Kidney glomerular epithelial cell (primary cell): ENCODE results near the gene KAT2A.

Experiments used
- DNase-seq: peaks from one replicate; lab custom pipeline; 2025; lab: John Stamatoyannopoulos, UW

The KAT2A gene

DNA sequence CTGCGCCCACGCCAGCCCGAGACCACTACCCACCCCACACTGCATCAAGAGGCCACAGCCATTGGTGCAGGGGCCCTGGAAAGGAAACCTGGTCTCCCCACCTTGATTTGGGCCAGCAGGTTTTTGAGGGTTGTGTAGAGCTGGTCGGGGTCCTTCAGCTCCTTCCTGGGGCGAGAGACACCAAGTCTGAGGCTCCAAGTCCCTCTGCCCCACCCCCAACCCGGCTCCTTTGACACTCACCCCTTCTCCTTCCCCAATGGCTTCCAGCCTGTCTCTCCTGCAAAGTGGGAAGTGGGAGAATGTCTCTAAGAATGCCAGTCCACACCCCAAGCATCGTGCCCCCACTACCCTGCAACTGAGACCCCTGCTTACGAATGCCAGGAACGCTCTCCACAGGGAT is 7.0 kb downstream of the KAT2A start:
- DNase-seq, result no peak

DNA sequence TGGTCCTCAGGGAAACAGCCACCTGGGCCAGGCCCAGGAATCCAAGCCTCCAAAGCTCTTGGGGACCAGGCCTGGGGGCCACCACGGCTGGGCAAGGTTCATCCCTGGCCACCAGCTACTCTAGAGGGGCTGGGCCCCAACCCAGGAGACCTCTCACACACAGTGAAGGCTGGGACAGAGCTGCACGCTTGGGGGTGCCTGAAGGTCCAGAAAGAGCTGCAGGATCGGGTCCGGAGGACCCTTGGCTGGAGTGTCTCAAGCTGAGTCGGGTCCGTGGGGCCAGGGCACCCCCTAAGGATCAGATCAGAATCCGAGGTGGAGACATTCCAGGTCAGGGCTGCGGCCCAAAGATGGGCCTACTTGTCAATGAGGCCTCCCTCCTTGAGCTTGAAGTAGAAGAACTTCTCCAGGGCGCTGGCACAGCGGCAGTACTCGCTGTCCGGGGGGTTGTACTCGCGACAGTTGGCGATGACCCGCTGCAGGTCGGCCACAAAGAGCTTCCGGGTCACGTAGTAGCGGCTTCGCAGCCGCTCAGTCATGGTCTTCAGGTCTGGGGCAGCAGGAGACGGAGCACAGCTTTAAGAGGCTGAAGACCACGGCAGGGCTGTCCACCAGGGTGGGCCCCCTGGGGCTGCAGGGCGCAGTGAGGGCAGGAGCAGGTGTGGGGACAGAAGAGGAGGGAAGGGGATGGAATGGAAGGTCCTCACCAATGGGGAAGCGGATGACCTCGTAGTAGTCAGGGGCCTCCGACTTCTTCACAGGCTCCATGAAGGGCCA is 7.7 kb downstream of the KAT2A start:
- DNase-seq, result no peak

DNA sequence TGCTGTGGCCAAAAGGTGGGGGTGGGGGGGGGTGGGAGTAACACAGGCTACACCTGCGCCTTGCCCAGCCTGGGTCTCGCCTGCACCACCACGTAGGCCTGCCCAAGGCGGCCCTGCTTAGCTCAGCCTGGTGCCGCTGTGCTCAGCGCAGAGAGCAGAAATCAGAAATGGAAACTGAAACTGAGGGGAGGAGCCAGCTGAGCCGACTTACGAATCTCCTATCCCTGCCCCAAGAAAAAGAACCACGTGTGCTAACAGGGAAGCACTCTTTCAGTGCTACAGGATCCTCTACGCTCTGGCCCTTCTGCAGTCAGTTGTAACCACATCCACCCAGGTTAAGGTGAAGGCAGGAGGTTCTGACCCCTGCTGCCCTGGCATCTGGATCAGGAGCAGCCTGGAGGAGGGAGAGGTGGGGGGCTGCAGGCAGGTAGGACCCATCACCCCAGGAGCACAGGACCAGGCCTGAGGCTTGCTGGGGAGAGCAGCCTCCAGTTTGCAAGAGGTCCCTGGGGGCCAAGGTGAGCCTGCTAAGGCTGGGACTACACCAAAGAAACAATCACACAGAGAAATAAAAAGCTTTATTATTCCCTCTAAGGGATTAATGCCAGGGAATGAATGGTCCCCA is 8.5 kb downstream of the KAT2A start, which contains the start of gene DHX58:
Gene DHX58 (minus strand): TSS at position 163 of the 625 bp plus-strand sequence. CDS start 822 bp downstream, outside the sequence.
- peak; percentile 78 for DNase-seq

DNA sequence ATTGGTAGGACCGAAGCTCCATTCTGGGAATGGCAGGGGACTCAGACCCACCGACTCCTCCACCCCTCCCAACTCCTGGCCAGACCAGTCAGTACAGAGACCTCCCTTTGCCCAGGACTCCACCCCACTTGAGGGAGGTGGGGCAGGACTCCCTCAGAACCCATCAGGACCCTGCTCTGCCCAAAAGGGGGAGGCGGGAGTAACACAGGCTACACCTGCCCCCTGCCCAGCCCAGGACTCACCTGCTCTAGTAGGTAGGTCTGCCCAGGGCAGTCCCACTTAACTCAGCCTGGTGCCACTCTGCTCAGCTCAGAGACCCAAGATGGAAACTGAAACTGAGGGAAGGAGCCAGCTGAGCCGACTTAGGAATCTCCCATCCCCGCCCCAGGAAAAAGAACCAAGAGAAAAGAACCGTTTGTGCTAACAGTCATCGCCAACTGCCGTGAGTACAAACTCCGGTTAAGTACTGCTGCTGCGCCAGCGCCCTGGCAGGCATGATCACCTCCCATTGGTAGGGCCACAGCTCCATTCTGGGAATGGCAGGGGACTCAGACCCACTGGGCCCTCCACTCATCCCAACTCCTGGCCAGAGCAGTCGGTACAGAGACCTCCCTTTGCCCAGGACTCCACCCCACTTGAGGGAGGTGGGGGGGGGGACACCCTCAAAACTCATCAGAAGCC is 9.2 kb downstream of the KAT2A start:
- peak; percentile 36 for DNase-seq

DNA sequence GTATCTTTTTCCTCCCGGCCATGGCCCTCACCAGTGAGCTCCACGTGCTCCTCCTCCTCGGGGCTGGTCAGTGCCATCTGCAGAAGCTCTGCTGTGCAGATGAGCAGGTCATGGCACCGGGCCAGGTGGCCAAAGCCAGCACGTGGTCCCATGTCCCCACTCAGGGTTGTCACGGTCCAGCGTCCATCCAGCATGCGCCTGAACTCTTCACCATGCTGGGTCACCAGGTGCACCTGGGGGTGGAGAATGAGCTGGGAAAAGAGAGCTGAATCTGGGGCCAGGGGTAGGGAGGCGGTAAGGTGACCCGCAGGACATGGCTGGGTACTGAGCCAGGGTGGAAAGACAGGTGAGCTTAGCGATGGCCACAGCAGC is 9.9 kb downstream of the KAT2A start:
- no peak for DNase-seq

DNA sequence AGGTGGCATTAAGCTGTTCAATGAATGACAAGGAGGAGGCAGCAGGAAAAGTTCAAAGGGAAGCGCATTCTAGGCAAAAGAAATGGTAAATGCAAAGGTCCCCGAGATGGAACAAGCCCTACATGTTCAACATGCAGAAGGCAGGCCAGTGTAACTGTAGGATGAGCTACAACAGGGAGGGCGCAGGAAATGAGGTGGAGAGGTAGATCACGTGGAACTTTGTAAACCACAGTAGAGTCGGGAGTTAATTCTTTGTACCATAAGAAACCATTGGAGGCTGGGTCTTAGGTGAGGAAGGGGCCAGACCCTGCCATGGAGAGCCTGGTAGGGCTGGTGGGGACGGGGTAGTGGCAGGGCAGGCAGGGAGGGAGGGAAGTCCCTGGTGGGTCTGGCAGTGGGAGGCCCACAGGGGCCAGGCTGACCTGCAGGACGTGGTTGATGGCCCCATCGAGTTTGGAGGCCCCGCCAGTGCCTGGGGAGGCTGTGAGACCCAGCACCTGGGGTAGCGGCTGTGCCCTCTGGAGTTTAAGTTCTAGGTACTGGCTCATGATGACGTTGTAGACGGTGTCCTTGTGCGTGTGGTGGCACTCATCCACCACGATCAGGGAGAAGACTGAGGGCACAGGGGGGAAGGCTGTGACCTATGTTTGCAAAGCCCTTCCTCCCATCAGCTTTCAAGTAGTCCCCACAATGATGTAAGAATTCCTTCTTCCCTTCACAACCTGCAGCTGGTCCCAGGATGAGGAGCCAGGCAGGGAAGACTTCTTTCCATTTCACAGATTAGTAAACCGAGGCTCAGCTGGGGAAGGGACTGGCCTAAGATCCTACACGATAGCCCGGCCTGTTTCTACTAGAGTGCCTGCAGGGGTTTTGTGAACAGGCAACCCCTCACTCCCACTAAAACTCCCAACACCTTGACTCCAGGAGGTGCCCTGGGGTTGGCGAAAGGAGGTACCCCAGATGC is 10.6 kb downstream of the KAT2A start:
- DNase-seq, result no peak

DNA sequence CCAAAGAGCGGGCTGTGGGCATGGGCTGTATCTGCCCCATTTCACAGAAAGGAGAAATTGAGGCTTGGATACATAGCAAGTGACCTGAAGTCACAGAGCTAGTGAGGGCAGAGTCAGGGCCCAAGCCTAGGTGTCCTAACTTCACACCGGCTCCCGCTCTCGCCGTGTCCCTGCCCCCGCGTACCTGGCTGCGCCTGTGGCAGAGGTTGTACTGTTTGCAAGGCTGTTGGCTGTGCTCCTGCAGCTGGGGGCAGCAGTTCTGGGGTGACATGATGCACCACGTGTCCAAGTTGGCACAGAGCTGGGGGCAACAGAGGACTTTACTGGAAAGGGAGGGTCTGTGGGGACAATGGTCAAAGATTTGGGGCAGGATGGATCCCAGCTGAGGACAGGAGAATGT is 12.1 kb downstream of the KAT2A start:
- DNase-seq, result no peak

DNA sequence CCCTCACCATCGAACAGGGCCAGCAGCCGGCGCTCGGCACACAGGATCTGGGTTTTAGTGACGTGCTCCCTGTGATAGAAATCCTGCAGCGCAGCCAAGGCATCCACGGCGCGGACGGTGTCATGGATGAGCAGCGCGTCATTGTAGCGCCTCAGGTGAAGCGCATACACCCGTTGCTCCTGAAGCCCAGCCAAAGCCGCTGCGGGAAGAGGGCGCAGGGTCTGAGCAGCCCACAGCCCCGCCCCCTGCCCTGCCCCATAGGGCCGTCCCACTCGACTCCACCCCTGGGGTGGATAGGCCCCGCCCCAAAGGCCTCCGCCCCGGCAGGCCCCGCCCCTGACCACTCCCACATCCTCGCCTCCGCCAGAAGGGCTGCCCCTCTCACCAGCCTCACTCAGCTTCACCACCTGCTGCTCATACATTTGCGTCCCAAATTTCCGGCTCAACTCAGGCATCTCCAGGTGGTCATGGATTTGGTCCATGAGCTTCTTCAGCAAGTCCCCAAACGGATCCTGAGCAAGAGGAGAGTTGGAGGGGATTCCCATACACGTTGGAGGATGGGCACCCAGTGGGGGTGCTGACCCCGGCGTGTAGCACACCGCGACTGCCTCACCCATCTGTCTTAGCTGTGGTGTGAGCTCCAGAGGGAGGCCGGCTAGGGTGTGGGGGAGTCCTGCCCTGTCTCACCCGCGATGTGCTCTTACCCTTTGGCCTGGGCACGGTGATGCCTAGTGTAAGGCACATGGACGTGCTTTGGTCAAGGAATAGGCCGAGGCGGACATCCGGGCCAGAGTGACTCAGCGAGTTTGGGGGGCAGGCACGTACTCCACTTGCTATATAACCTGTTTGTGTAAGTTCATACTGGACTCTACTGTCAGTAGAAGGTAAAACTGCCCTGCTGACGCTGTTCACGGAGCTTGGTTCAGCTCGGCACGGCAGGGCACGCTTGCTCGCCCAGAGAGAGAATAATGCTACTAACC is 13.3 kb downstream of the KAT2A start:
- peak; percentile 62 for DNase-seq

DNA sequence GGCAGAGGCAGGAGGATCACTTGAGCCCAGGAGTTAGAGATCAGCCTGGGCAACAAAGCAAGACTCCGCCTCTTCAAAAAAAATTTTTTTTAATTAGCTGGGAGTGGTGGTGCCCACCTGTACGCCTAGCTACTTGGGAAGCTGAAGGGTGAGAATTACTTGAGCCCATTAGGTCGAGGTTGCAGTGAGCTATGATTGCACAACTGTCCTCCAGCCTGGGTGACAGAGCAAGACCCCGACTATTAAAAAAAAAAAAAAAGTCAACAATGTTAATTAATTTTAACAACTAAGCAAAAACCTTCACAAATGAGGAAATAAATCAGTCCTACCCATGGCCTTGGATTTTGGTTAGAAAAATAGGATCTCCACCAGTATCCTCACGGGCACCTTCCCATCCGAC is 14.0 kb downstream of the KAT2A start:
- DNase-seq, result no peak

DNA sequence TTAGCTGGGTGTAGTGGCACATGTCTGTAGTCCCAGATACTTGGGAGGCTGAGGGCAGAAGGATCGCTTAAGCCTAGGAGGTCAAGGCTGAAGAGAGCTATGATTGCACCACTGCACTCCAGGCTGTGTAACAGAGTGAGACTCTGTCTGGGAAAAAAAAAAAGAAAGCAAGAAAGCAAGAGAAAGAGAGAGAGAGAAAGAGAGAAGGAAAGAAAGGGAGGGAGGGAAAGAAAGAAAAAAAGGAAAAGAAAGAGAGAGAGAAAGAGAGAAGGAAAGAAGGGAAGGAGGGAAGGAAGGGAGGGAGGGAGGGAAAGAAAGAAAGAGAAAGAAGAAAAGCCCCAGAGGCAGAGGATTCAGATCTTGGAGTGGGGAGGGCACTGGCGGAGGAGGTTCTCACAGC is 15.2 kb downstream of the KAT2A start:
- no peak for DNase-seq

DNA sequence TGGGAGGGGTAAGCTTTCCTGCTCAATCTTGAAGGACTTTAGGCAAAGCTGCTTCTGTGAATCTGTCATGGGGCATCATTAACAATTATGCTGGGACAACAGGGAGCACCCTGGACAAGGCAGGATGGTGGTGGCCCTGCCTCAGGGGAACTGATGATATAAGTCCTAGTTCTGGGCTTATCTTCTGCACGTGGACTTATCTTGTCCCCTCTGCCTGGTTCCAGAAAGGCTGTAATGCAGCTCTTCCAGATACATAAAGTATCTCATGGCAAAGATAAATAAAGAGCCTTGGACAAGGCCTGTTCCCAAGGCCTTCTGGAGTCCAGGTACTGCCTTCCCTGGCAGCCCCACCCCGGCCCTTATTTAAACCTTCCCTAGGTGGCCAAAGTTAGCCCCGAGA is 16.9 kb downstream of the KAT2A start:
- DNase-seq, result no peak

DNA sequence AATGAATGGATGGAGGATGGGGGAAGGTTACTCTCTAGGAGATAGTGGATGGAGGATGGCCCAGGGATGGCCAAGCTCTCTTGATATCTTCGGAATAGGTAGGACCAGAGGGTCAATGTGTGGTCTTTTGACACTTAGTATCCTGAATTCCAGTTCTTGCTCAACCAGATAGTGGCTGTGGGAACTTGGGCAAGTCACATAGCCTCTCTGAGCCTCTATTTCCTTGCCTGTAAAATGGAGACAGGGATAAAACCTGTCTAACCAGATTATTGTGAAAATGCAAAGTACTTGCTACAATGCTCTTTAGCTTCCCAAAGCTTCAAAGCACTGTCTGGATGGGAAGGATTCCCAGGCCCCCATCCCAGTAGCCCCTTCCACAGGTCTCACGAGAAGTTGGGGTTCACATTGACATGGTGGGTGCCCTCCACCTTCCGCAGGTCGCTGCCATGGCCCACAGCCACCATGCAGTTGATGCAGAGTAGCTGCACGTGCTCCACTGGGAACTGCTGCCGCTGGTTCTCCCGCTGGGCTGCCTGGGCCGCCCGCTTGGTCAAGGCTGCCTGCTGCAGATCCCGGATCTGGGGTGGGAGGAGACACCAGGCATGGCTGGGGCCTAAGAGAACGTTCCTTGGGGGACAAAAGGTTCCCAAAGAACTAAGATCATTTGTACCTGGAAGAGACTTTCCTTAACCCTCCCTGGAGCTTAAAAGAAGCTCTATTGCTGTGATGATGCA is 17.8 kb downstream of the KAT2A start:
- DNase-seq, result no peak

DNA sequence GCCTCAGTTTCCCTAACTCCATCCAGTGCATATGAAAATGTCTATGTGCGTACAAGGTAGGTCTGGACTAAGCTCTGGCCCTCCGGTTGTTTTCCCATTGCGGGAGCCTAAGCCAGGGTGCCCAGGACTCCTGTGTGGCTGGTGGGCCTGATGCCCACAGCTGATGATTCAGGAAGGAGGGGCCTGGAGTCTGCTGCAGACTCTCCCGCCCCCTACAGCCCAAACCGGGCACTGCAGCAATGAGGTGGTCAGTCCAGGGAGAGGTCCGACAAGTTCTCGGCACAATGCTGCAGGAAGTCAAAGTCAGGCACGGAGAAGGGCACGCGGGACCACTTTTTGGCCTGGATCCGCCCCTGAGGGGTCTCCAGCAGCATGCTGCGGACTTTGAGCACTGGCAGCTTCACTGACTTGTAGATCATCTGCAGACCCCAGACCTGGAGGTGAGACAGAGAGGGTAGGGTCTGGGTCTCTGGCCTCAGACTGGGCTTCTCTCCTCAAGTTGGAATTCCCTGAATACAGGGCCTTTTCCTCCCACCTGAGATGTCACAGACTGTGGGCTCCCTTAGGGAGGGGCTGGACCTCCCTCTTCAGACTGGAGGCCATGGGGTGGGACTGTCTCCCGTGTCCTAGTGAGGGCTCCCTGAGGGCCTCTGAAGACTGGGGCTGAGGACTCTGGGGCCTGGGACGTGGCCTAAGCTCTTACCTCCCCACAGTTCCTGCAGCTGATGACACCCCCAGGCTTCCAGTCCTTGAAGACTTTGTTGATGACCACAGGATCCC is 19.5 kb downstream of the KAT2A start:
- DNase-seq, result peak; percentile 40

DNA sequence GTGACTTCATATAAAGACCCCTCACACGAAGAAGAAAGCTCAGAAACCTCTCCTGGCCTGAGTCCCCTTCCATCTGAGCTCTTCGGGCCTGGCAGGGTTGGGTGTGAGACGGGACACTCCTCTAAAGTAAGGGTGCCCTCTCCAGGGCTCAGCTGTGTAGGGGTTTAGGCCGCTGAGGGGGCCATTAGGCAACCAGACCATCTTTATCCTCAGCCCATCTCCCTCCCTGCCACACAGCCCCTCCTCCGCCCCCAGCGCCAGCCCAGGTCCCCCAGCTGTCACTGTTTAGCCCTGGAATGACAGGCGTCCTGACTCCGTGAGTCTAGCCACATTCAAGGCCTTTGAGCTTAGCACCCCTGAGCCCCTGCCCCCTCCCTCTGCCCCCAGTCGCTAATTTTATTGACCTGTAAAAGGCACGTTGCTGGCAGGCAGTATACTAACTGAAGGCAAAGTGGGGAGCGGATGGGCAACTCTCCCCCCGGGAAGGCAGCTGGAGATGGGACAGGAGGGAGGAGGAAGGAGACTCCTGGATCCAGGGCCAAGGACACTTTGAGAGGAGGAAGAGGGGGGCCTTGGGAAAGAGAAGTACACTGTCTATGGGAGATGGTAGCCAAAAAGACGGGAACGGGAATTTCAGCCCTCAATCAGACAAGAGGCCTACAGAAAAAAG is 22.3 kb downstream of the KAT2A start:
- DNase-seq, result no peak

DNA sequence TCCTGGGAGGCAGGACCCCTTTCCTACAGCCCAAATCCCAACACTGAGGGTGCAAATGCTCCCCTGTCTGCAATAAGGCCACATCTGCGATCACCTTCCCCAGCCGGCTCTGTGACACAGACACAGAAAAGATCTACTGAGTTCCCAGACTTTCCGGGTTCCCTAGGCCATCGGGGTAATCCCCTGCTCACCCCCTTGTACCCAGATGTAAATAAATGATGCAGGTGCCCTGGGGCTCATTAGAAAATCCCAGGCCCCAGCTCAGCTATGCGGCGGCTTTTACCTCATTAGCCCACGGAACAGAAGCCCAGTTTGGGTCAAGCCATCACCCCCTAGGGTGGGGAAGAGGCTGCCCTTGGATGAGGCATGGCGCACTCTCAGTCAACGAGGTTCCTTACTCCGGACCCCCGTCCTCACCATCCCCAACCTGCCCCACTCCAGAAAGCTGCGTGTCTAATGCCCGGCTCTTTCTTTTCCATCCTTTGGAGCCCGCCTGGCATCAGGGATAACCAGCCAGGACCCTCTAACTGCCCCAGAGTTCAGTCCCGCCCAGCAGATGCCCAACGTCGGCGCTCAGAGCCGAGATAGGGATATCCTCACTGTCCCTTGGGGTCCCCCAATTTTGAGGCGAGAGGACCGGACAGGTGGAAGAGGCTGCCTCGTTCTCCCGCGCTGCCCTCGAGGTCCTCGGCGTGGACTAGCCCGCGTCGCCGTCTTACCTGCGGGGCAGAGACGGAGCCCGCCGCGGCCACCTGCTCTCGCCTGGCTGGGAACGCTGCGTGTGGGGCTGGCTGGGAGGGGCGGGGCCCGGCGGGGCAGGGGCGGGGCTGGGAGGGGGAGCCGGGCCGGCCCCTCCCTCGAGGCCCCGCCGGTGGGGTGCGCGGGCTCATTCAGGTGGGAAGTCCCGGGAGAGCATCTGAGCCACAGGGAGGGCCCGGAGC is 23.2 kb downstream of the KAT2A start, which contains the start of gene ZNF385C:
Gene ZNF385C (minus strand): TSS at position 783 of the 941 bp plus-strand sequence. CDS start 35,417 bp downstream, outside the sequence.
- DNase-seq, result no peak

DNA sequence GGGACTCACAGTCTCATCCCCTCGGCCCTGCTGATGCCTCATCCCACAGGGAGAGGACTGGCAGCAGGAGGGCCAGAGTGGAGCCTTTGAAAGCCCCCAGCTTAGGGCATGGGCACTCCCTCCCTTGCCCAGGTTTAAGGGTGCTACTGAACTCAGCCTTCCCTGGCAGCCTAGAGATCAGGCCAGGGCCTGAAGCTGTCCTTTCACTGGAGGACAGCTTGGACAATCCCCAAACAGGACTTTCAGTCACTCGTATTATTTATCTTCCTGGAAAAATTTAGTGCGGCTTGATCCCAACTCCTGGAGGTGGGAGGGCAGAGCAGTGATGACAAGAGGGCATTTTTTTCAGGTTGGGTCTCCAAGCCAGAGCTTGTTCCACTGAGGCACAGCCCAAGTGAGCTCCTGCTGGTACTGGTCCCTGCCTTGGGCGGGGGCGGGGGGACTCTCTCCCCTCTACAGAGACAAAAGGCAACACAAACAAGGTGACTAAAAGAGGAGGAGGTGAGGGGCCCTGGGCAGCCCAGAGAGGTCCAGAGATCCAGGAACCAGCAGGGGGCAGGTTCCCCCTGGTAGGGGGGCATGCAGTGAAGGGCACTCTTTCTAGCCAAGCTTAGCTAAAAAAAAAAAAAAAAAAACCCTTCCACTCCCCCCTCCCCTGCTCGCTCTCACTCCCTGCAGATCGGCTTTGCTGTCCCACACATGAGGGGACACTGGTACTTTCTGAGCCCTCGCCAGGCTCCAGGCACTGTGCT is 24.6 kb downstream of the KAT2A start:
- no peak for DNase-seq
